ENCODE results near the gene DDR1.

DDR1 gene

GRCh38 chr6:30944051-30944450 is 59.7 kb downstream of the DDR1 start:
- no peak for TF ChIP-seq CTCF (IDR thresholded peaks at IDR 0.05)

GRCh38 chr6:30945281-30945680 is 61.0 kb downstream of the DDR1 start:
- no peak for TF ChIP-seq CTCF (IDR thresholded peaks at IDR 0.05)

- no peak for TF ChIP-seq CTCF (IDR thresholded peaks at IDR 0.05)
Observed at GRCh38 chr6:30947231-30947630, 62.9 kb downstream of the DDR1 start.

GRCh38 chr6:30948811-30949210 is 64.5 kb downstream of the DDR1 start:
- TF ChIP-seq CTCF (IDR thresholded peaks at IDR 0.05): no peak
